HFF-Myc (cell line): ENCODE measurements around the gene MARK2.

Source experiments
- DNase-seq: peaks from one replicate; pipeline ENCODE4 v3.0.0-alpha.2; 2011; ENCODE audit warnings: low read depth; ENCODE audit errors: extremely low read depth
- H3K4me3 ChIP-seq: replicated peaks from 2 replicates; pipeline ENCODE4 v1.5.1; 2011; ENCODE audit warnings: low read depth, mild to moderate bottlenecking, control low read depth, low read length
- CTCF ChIP-seq: IDR thresholded peaks from 2 replicates; pipeline ENCODE4 v1.5.1; 2012; ENCODE audit warnings: mild to moderate bottlenecking, low read depth, low read length, control low read depth; ENCODE audit errors: missing control alignments

Gene MARK2

GRCh38 chr11:63850920-63851319 lies 12.0 kb downstream of the MARK2 start:
- H3K4me3 ChIP-seq: no peak overlapping the region
- DNase-seq: no peak
- TF ChIP-seq CTCF: no peak

- DNase-seq: no peak
- H3K4me3 ChIP-seq: no peak overlapping the region
- TF ChIP-seq CTCF: no peak
Measured at GRCh38 chr11:63851364-63851763, 12.5 kb downstream of the MARK2 start.

GRCh38 chr11:63853476-63853875 lies 14.6 kb downstream of the MARK2 start:
- TF ChIP-seq CTCF: no peak
- H3K4me3 ChIP-seq: no peak overlapping the region
- no peak for DNase-seq

- no peak for TF ChIP-seq CTCF
- DNase-seq: no peak
- no peak overlapping the region for H3K4me3 ChIP-seq
Measured at GRCh38 chr11:63854696-63855095, 15.8 kb downstream of the MARK2 start.

GRCh38 chr11:63855975-63856374 lies 17.1 kb downstream of the MARK2 start:
- no peak for TF ChIP-seq CTCF
- DNase-seq: no peak
- H3K4me3 ChIP-seq: no peak overlapping the region

- no peak for DNase-seq
- no peak for TF ChIP-seq CTCF
- no peak overlapping the region for H3K4me3 ChIP-seq
Measured at GRCh38 chr11:63858628-63859550, 20.0 kb downstream of the MARK2 start.
